CD14-positive monocyte (primary cell): ENCODE data around the gene MTHFS. TPM values are rescaled to one million over a fixed set of nuclear protein-coding genes. Genes with fewer than 3 reads are reported as not detected.

Source experiments
- DNase-seq, 3 donors: peaks; one replicate each; pipeline ENCODE4 v3.0.0-alpha.2; 2011 to 2022
- H2AFZ ChIP-seq: 2 replicates; pipeline ENCODE4 v1.6.0; 2012; ENCODE audit warnings: mild to moderate bottlenecking, low read depth, low read length, inconsistent platforms; ENCODE audit not compliant: insufficient read depth, poor library complexity, severe bottlenecking
- H3K27ac ChIP-seq, 2 donors: 1 replicate in 1 of 2; 2 replicates in 1 of 2; pipeline ENCODE4 v1.5.1; 2012 to 2013; ENCODE audit warnings: low read length in 2 of 2, control low read depth in 1 of 2, inconsistent platforms in 1 of 2, low read depth in 1 of 2, mild to moderate bottlenecking in 1 of 2
- H3K27me3 ChIP-seq, 2 donors: one replicate each; pipeline versions ENCODE4 v1.6.0 to v1.6.1; 2011 to 2013; ENCODE audit warnings: low read length in 2 of 2; ENCODE audit not compliant: control insufficient read depth in 2 of 2, insufficient read depth in 2 of 2
- H3K36me3 ChIP-seq, 2 donors: replicated peaks in 1 of 2; 1 replicate in 1 of 2; 2 replicates in 1 of 2; pipeline versions ENCODE4 v1.5.1 to v1.6.1; 2012 to 2013; ENCODE audit warnings: low read length in 2 of 2, control low read depth in 1 of 2, inconsistent platforms in 1 of 2, mild to moderate bottlenecking in 1 of 2; ENCODE audit not compliant: insufficient read depth in 2 of 2, control insufficient read depth in 1 of 2
- H3K4me1 ChIP-seq, 2 donors: 1 replicate in 1 of 2; 2 replicates in 1 of 2; pipeline versions ENCODE4 v1.5.1 to v1.6.1; 2012 to 2013; ENCODE audit warnings: low read length in 2 of 2, control low read depth in 1 of 2, inconsistent platforms in 1 of 2, mild to moderate bottlenecking in 1 of 2, moderate library complexity in 1 of 2; ENCODE audit not compliant: insufficient read depth in 2 of 2, control insufficient read depth in 1 of 2
- H3K4me2 ChIP-seq: replicated peaks from 2 replicates; pipeline ENCODE3; 2012; ENCODE audit warnings: low read length, moderate library complexity, mild to moderate bottlenecking; ENCODE audit not compliant: poor library complexity, severe bottlenecking; ENCODE audit errors: extremely low read depth
- H3K4me3 ChIP-seq, 3 experiments: fragments of 200-600 bp in 1 of 3; sonication (generic) in 1 of 3; replicated peaks in 1 of 3; 1 replicate in 2 of 3; 2 replicates in 1 of 3; pipeline ENCODE4 v1.5.1; 2011 to 2013; ENCODE audit warnings: low read length in 3 of 3, mild to moderate bottlenecking in 3 of 3, control low read depth in 2 of 3, low read depth in 2 of 3, inconsistent platforms in 1 of 3, moderate library complexity in 1 of 3
- H3K79me2 ChIP-seq: 2 replicates; pipeline ENCODE4 v1.6.0; 2012; ENCODE audit warnings: mild to moderate bottlenecking, control low read depth, inconsistent platforms, low read length, moderate library complexity; ENCODE audit not compliant: insufficient read depth
- H3K9ac ChIP-seq: 2 replicates; pipeline ENCODE4 v1.6.0; 2017; ENCODE audit warnings: low read length, mild to moderate bottlenecking; ENCODE audit not compliant: insufficient read depth, poor library complexity, severe bottlenecking
- H3K9me3 ChIP-seq, 2 donors: replicated peaks in 1 of 2; 1 replicate in 1 of 2; 2 replicates in 1 of 2; pipeline versions ENCODE4 v1.5.1 to v1.6.1; 2012 to 2013; ENCODE audit warnings: low read length in 2 of 2, control low read depth in 1 of 2; ENCODE audit not compliant: control insufficient read depth in 1 of 2, insufficient read depth in 1 of 2
- H4K20me1 ChIP-seq: 2 replicates; pipeline ENCODE4 v1.6.0; 2012; ENCODE audit warnings: mild to moderate bottlenecking, low read length, control low read depth, moderate library complexity; ENCODE audit not compliant: insufficient read depth
- H3K27ac Mint-ChIP-seq, 7 donors: one replicate each; pipeline ENCODE4 v1.8.0; 2020; ENCODE audit warnings: mild to moderate bottlenecking in 7 of 7, mixed read lengths in 7 of 7, moderate library complexity in 6 of 7, inconsistent platforms in 2 of 7
- H3K27me3 Mint-ChIP-seq, 3 donors: one replicate each; pipeline ENCODE4 v1.8.0; 2021 to 2022; ENCODE audit warnings: low read depth in 3 of 3, mild to moderate bottlenecking in 3 of 3, mixed read lengths in 3 of 3, moderate library complexity in 3 of 3, inconsistent platforms in 1 of 3
- H3K36me3 Mint-ChIP-seq, 2 donors: one replicate each; pipeline ENCODE4 v1.8.0; 2020; ENCODE audit warnings: mixed read lengths in 2 of 2, inconsistent platforms in 1 of 2, mild to moderate bottlenecking in 1 of 2
- H3K4me1 Mint-ChIP-seq: one replicate; pipeline ENCODE4 v1.8.0; 2020; ENCODE audit warnings: mild to moderate bottlenecking, mixed read lengths
- H3K4me3 Mint-ChIP-seq, 2 donors: one replicate each; pipeline ENCODE4 v1.8.0; 2020; ENCODE audit warnings: mild to moderate bottlenecking in 2 of 2, mixed read lengths in 2 of 2, moderate library complexity in 1 of 2
- H3K9me3 Mint-ChIP-seq, 7 donors: one replicate each; pipeline ENCODE4 v1.8.0; 2020 to 2022; ENCODE audit warnings: mixed read lengths in 7 of 7, mild to moderate bottlenecking in 6 of 7, moderate library complexity in 6 of 7, inconsistent platforms in 2 of 7
- WGBS: methylation state at CpG from one replicate; pipeline ENCODE4 v1.1.5; 2013; ENCODE audit warnings: missing lambda C conversion rate; ENCODE audit not compliant: insufficient coverage; 5-methylcytosine and 5-hydroxymethylcytosine counted together
- intact Hi-C, 2 donors: fragments of 100-400 bp; cut with micrococcal nuclease; formaldehyde crosslinking; loops; one replicate each; pipeline versions ENCODE4 v1.15.0 to v1.15.1; 2023
- polyA plus RNA-seq, 3 donors: library from polyadenylated mRNA; depleted of rRNA in 1 of 3; unstranded in 2 of 3; stranded (reverse) in 1 of 3; fragments of 300-500 nt in 2 of 3; fragments of >200 nt in 1 of 3; fragmentation: Illumina TruSeq in 2 of 3; gene quantifications; 1 replicate in 2 of 3; 2 replicates in 1 of 3; pipeline ENCODE4 v1.2.3, GENCODE V29; 2012 to 2021
- TF ChIP-seq, protein P1 (sequence below): fragments of 200-600 bp; IDR thresholded peaks from one replicate; pipeline ENCODE4 v1.8.0; 2022; ENCODE audit warnings: antibody characterized with exemption, mild to moderate bottlenecking

Gene MTHFS
- polyA plus RNA-seq, 3 donors = 44.6 to 129 (median 76.4) TPM

DNA sequence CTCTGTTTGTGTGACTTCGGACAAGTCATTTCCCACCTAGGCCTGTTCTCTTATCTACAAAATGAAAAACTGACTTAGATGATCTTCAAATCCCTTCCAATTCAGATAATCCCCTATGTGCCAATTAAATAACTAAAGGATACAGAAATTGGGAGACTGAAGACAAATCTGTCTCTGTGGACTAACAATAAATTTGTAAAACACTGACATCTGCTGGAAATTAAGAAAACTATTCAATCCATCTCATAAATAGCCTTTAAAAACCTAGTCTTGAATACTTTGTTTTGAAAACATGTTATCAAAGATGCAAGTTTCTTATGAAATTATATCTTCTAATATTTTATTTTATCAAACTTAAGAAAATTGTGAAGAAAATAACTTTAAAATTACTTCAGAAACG is 38.3 kb downstream of the MTHFS start:
- Mint-ChIP-seq H3K27ac (no peak overlapping the region), H3K4me3 (no peak overlapping the region), H3K36me3 (peaks cover 49 to 50% of the 10 kb centered on the region in 2 donors), H3K4me1 (no peaks in the 10 kb centered on the region), H3K27me3 (no peaks in the 10 kb centered on the region), H3K9me3 (no peaks in the 10 kb centered on the region)
- intact Hi-C loops = no loop called here
- H3K79me2 ChIP-seq = no peaks in the 10 kb centered on the region
- peaks cover 30 to 60% of the 10 kb centered on the region in 2 donors for H3K36me3 ChIP-seq
- TF ChIP-seq, protein P1, sequence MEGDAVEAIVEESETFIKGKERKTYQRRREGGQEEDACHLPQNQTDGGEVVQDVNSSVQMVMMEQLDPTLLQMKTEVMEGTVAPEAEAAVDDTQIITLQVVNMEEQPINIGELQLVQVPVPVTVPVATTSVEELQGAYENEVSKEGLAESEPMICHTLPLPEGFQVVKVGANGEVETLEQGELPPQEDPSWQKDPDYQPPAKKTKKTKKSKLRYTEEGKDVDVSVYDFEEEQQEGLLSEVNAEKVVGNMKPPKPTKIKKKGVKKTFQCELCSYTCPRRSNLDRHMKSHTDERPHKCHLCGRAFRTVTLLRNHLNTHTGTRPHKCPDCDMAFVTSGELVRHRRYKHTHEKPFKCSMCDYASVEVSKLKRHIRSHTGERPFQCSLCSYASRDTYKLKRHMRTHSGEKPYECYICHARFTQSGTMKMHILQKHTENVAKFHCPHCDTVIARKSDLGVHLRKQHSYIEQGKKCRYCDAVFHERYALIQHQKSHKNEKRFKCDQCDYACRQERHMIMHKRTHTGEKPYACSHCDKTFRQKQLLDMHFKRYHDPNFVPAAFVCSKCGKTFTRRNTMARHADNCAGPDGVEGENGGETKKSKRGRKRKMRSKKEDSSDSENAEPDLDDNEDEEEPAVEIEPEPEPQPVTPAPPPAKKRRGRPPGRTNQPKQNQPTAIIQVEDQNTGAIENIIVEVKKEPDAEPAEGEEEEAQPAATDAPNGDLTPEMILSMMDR = peak; percentile 26
- no peaks in the 10 kb centered on the region for H3K9me3 ChIP-seq
- H3K4me3 ChIP-seq = no peak overlapping the region
- H3K4me2 ChIP-seq = no peak overlapping the region
- no peak overlapping the region for H2AFZ ChIP-seq
- no peaks in the 10 kb centered on the region for H3K27me3 ChIP-seq
- no peak overlapping the region for H3K9ac ChIP-seq
- no peaks in the 10 kb centered on the region for H3K4me1 ChIP-seq
- no peak overlapping the region for H3K27ac ChIP-seq
- WGBS = 100% methylated on average over 2 of the region's 2 CpGs
- DNase-seq = no peak
- peaks cover 44% of the 10 kb centered on the region for H4K20me1 ChIP-seq

DNA sequence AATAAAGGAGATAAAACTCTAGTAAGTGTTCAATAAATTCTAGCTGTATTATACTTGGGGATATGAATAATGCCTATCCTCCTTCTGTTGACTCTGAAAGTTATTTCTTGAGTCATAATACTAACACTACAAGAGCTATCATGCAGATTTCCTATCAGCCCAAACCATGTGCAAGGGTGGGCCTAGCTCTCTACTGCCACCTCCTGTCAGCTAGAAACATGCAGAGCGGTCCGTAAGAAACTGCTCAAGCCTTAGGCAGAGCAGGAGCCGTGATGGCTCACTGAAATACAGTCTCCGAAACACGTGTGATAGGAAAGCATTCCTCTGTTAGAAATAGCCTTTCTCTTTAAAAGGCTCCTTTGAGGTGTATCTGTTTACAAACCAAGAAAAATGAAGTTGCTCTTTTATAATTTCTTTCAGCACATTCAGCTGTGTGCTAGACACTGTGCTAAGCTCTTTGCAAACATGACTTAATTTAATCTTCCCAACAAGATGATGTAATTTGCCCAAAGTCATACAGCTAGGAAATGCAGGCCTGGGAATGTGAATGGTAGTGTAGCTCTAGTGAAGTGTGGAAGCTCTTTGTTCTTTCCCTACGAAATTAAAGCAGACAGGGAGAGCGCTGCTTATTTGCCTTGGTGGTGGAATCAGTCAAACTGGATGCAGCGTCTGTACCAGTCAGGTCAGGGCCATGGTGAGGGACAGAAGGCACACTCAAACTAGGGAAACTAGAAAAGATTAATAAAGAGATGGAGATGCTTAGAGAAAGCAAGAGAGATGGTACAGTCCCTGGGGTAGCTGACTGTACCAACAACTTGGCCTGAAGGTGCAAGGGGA is 43.1 kb downstream of the MTHFS start:
- intact Hi-C loops = loop anchor here in 1 of 2 donors (5.0 kb wide), 1 partner anchor 471 kb away; no protein-coding TSS in a partner anchor
- no peaks in the 10 kb centered on the region for H3K79me2 ChIP-seq
- no peaks in the 10 kb centered on the region for H3K27me3 ChIP-seq
- peak; percentile 32 to 56 (median 55) for DNase-seq
- Mint-ChIP-seq H3K4me3 (no peak overlapping the region), H3K27me3 (no peaks in the 10 kb centered on the region), H3K9me3 (no peaks in the 10 kb centered on the region), H3K27ac (no peak overlapping the region), H3K36me3 (peaks cover 53 to 57% of the 10 kb centered on the region in 2 donors), H3K4me1 (peaks cover 9% of the 10 kb centered on the region)
- H3K9me3 ChIP-seq = no peaks in the 10 kb centered on the region
- H3K36me3 ChIP-seq = peaks cover 37 to 76% of the 10 kb centered on the region in 2 donors
- no peak overlapping the region for H3K4me2 ChIP-seq
- H3K9ac ChIP-seq = no peak overlapping the region
- H3K4me3 ChIP-seq = no peak overlapping the region
- no peak overlapping the region for H3K27ac ChIP-seq
- TF ChIP-seq, protein P1 = peak; percentile 91
- no peaks in the 10 kb centered on the region for H3K4me1 ChIP-seq
- no peak overlapping the region for H2AFZ ChIP-seq
- H4K20me1 ChIP-seq = peaks cover 60% of the 10 kb centered on the region
- WGBS = 83% methylated on average over 4 of the region's 8 CpGs
